H1 (cell line): ENCODE data around the gene GPER1. TPM values are rescaled to one million over a fixed set of nuclear protein-coding genes. Genes with fewer than 3 reads are reported as not detected.

Source experiments
- CTCF ChIA-PET: fragments of 300-600 bp; sonication (Branson Sonifier 250); formaldehyde crosslinking; loops from one replicate; lab custom pipeline; 2021; ENCODE audit not compliant: partially characterized antibody; lab: Charles Lee
- POLR2A ChIA-PET: fragments of 300-600 bp; sonication (Branson Sonifier 250); formaldehyde crosslinking; loops from one replicate; lab custom pipeline; 2021; ENCODE audit warnings: inconsistent platforms; ENCODE audit not compliant: partially characterized antibody; lab: Charles Lee
- DNase-seq, 2 experiments: peaks; one replicate each; pipeline versions ENCODE4 v3.0.0 to v3.0.0-alpha.2; 2010 to 2022; ENCODE audit warnings: low spot score in 2 of 2, low read depth in 1 of 2, mixed read lengths in 1 of 2
- FAIRE-seq: peaks from 2 replicates; lab custom pipeline; 2011; peaks lifted over from hg19 to GRCh38; lab: Jason Lieb, UNC
- H2AFZ ChIP-seq: 2 replicates; pipeline ENCODE4 v1.8.1; 2012; ENCODE audit warnings: low read length, inconsistent platforms
- H2AK5ac ChIP-seq: 2 replicates; pipeline ENCODE4 v1.6.1; 2013; ENCODE audit warnings: low read depth, low read length
- H2BK120ac ChIP-seq: replicated peaks from 2 replicates; pipeline ENCODE3; 2013; ENCODE audit warnings: low read depth, low read length, inconsistent platforms
- H2BK12ac ChIP-seq: 2 replicates; pipeline ENCODE4 v1.6.1; 2013; ENCODE audit warnings: low read depth, low read length
- H2BK15ac ChIP-seq: 2 replicates; pipeline ENCODE4 v1.6.1; 2013; ENCODE audit warnings: low read length
- H2BK20ac ChIP-seq: 2 replicates; pipeline ENCODE4 v1.6.1; 2013; ENCODE audit warnings: low read length
- H2BK5ac ChIP-seq: 2 replicates; pipeline ENCODE4 v1.6.1; 2013; ENCODE audit warnings: low read depth, low read length
- H3K14ac ChIP-seq: 2 replicates; pipeline ENCODE4 v1.6.1; 2013; ENCODE audit warnings: inconsistent platforms; ENCODE audit not compliant: insufficient read length
- H3K18ac ChIP-seq: 2 replicates; pipeline ENCODE4 v1.6.1; 2013; ENCODE audit warnings: low read length; ENCODE audit errors: extremely low read depth
- H3K23ac ChIP-seq: 2 replicates; pipeline ENCODE4 v1.6.1; 2013; ENCODE audit warnings: inconsistent platforms; ENCODE audit not compliant: insufficient read length
- H3K23me2 ChIP-seq: 2 replicates; pipeline ENCODE4 v1.6.1; 2013; ENCODE audit warnings: low read depth, low read length
- H3K27ac ChIP-seq: 2 replicates; pipeline ENCODE4 v1.6.1; 2011; ENCODE audit warnings: low read depth, low read length, inconsistent platforms
- H3K27me3 ChIP-seq, 4 experiments: replicated peaks in 1 of 4; 1 replicate in 1 of 4; 2 replicates in 3 of 4; pipeline versions ENCODE4 v1.6.1 to v1.8.1; 2011 to 2013; ENCODE audit warnings: low read length in 3 of 4, mild to moderate bottlenecking in 3 of 4, inconsistent platforms in 2 of 4, mixed read lengths in 2 of 4, moderate library complexity in 1 of 4; ENCODE audit not compliant: control insufficient read depth in 3 of 4, insufficient read depth in 3 of 4; ENCODE audit errors: extremely low read depth in 1 of 4
- H3K36me3 ChIP-seq, 4 experiments: 2 replicates each; pipeline versions ENCODE4 v1.6.1 to v1.8.1; 2011 to 2013; ENCODE audit warnings: mild to moderate bottlenecking in 4 of 4, low read length in 3 of 4, moderate library complexity in 2 of 4, control low read depth in 1 of 4, inconsistent platforms in 1 of 4; ENCODE audit not compliant: insufficient read depth in 4 of 4, control insufficient read depth in 2 of 4
- H3K4ac ChIP-seq: replicated peaks from 2 replicates; pipeline ENCODE3; 2013; ENCODE audit warnings: low read length, low read depth, mixed read lengths, inconsistent platforms; ENCODE audit not compliant: insufficient read length
- H3K4me1 ChIP-seq, 4 experiments: replicated peaks in 1 of 4; 1 replicate in 1 of 4; 2 replicates in 3 of 4; pipeline versions ENCODE4 v1.6.1 to v1.8.1; 2011 to 2013; ENCODE audit warnings: low read length in 3 of 4, inconsistent platforms in 2 of 4, mixed read lengths in 1 of 4; ENCODE audit not compliant: insufficient read depth in 4 of 4, control insufficient read depth in 3 of 4
- H3K4me2 ChIP-seq, 2 experiments: 2 replicates each; pipeline versions ENCODE4 v1.6.1 to v1.8.1; 2011 to 2013; ENCODE audit warnings: low read depth in 2 of 2, low read length in 2 of 2, control low read depth in 1 of 2, inconsistent platforms in 1 of 2, mild to moderate bottlenecking in 1 of 2; ENCODE audit not compliant: insufficient read depth in 1 of 2
- H3K4me3 ChIP-seq, 4 experiments: fragments of 200-600, 300-600 bp in 1 of 4; sonication (generic), shearing (Covaris generic), sonication (Bioruptor Twin) in 1 of 4; 2 replicates each; pipeline versions ENCODE4 v1.5.1 to v1.8.1; 2011 to 2016; ENCODE audit warnings: low read length in 4 of 4, low read depth in 3 of 4, control low read depth in 2 of 4, inconsistent platforms in 2 of 4, mild to moderate bottlenecking in 2 of 4, mixed read lengths in 1 of 4, moderate library complexity in 1 of 4; ENCODE audit not compliant: insufficient read depth in 2 of 4; ENCODE audit errors: extremely low read depth in 1 of 4
- H3K56ac ChIP-seq: replicated peaks from 2 replicates; pipeline ENCODE3; 2013; ENCODE audit warnings: low read depth, mild to moderate bottlenecking, mixed read lengths, low read length, inconsistent platforms; ENCODE audit not compliant: insufficient read length
- H3K79me1 ChIP-seq: 2 replicates; pipeline ENCODE4 v1.6.1; 2013; ENCODE audit warnings: low read depth, low read length, control low read depth
- H3K79me2 ChIP-seq, 2 experiments: 2 replicates each; pipeline versions ENCODE4 v1.6.1 to v1.8.1; 2012 to 2013; ENCODE audit warnings: low read length in 2 of 2, mild to moderate bottlenecking in 2 of 2, inconsistent platforms in 1 of 2; ENCODE audit not compliant: insufficient read depth in 2 of 2, control insufficient read depth in 1 of 2
- H3K9ac ChIP-seq, 4 experiments: replicated peaks in 1 of 4; 1 replicate in 1 of 4; 2 replicates in 3 of 4; pipeline versions ENCODE4 v1.6.1 to v1.8.1; 2011 to 2013; ENCODE audit warnings: low read depth in 3 of 4, low read length in 3 of 4, control low read depth in 2 of 4, mild to moderate bottlenecking in 2 of 4, moderate library complexity in 2 of 4, inconsistent platforms in 1 of 4; ENCODE audit errors: extremely low read depth in 1 of 4
- H3K9me3 ChIP-seq, 2 experiments: 2 replicates each; pipeline versions ENCODE4 v1.6.1 to v1.8.1; 2012 to 2013; ENCODE audit warnings: mild to moderate bottlenecking in 2 of 2, moderate library complexity in 2 of 2, control low read depth in 1 of 2, inconsistent platforms in 1 of 2, low read depth in 1 of 2, low read length in 1 of 2, mixed read lengths in 1 of 2; ENCODE audit not compliant: insufficient read depth in 2 of 2
- H4K20me1 ChIP-seq, 2 experiments: replicated peaks in 1 of 2; 2 replicates each; pipeline versions ENCODE3 to v1.8.1; 2011 to 2013; ENCODE audit warnings: inconsistent platforms in 2 of 2, low read length in 2 of 2, mild to moderate bottlenecking in 1 of 2; ENCODE audit not compliant: insufficient read depth in 2 of 2, control insufficient read depth in 1 of 2
- H4K5ac ChIP-seq: 2 replicates; pipeline ENCODE4 v1.6.1; 2013; ENCODE audit warnings: low read length, low read depth, mixed read lengths, inconsistent platforms; ENCODE audit not compliant: insufficient read length
- H4K8ac ChIP-seq: 2 replicates; pipeline ENCODE4 v1.8.0; 2013; ENCODE audit warnings: mild to moderate bottlenecking, moderate library complexity, low read length, inconsistent platforms; ENCODE audit not compliant: insufficient read depth; ENCODE audit errors: extremely low read depth
- H4K91ac ChIP-seq: replicated peaks from 2 replicates; pipeline ENCODE3; 2013; ENCODE audit warnings: low read length, mixed read lengths, inconsistent platforms; ENCODE audit not compliant: insufficient read length
- CBX8 ChIP-seq: fragments of 300-800, 300-1000 bp; sonication (generic); IDR thresholded peaks from 2 replicates; pipeline ENCODE4 v1.7.1; 2016; ENCODE audit warnings: low read depth, low read length, borderline replicate concordance
- CTBP2 ChIP-seq: IDR thresholded peaks from 2 replicates; pipeline ENCODE4 v1.7.0; 2011; ENCODE audit warnings: borderline replicate concordance, mild to moderate bottlenecking, moderate library complexity, mixed read lengths, low read length; ENCODE audit not compliant: insufficient read depth, insufficient read length
- JUND ChIP-seq: IDR thresholded peaks from 2 replicates; pipeline ENCODE4 v1.6.1; 2011; ENCODE audit warnings: mild to moderate bottlenecking, improper control_type of control experiment, low read length
- NANOG ChIP-seq: IDR thresholded peaks from 2 replicates; pipeline ENCODE4 v1.6.1; 2011; ENCODE audit warnings: low read length, low read depth, mild to moderate bottlenecking, inconsistent platforms; ENCODE audit not compliant: insufficient read depth, poor library complexity, severe bottlenecking
- NRF1 ChIP-seq: IDR thresholded peaks from 2 replicates; pipeline ENCODE4 v1.6.1; 2011; ENCODE audit warnings: mild to moderate bottlenecking, low read depth, low read length, improper control_type of control experiment
- POLR2A ChIP-seq, 2 experiments: IDR thresholded peaks; 1 replicate in 1 of 2; 2 replicates in 1 of 2; pipeline ENCODE4 v1.6.1; 2011; ENCODE audit warnings: low read depth in 2 of 2, low read length in 2 of 2, mild to moderate bottlenecking in 2 of 2; ENCODE audit errors: control extremely low read depth in 1 of 2
- SIN3A ChIP-seq, 2 experiments: IDR thresholded peaks in 1 of 2; conservative IDR thresholded peaks in 1 of 2; 2 replicates each; pipeline ENCODE4 v1.6.1; 2011 to 2012; ENCODE audit warnings: low read length in 2 of 2, improper control_type of control experiment in 1 of 2, low read depth in 1 of 2, mild to moderate bottlenecking in 1 of 2
- SIRT6 ChIP-seq: IDR thresholded peaks from one replicate; pipeline ENCODE4 v1.7.1; 2012; ENCODE audit warnings: low read length, inconsistent platforms
- SP1 ChIP-seq: IDR thresholded peaks from 2 replicates; pipeline ENCODE4 v1.6.1; 2011; ENCODE audit warnings: low read depth, low read length
- TEAD4 ChIP-seq: IDR thresholded peaks from 2 replicates; pipeline ENCODE4 v1.6.1; 2012; ENCODE audit warnings: low read depth, low read length, inconsistent platforms, mixed read lengths
- WGBS, 2 experiments: shearing (Covaris generic) in 1 of 2; methylation state at CpG; one replicate each; pipeline versions ENCODE4 v1.1.6 to v1.1.7; 2013 to 2015; ENCODE audit warnings: low lambda C conversion rate in 2 of 2, mixed read lengths in 2 of 2, inconsistent platforms in 1 of 2, low coverage in 1 of 2, missing lambda C conversion rate in 1 of 2; ENCODE audit not compliant: insufficient replicate concordance in 2 of 2, insufficient coverage in 1 of 2, insufficient read length in 1 of 2; ENCODE audit errors: extremely low coverage in 1 of 2, missing lambda C conversion rate in 1 of 2; 5-methylcytosine and 5-hydroxymethylcytosine counted together
- polyA plus RNA-seq, 7 experiments: library from polyadenylated mRNA; depleted of rRNA in 3 of 7; stranded (reverse) in 5 of 7; unstranded in 2 of 7; fragments of >200 nt in 5 of 7; fragments of 200-250 nt in 2 of 7; gene quantifications; 1 replicate in 5 of 7; 2 replicates in 1 of 7; 4 replicates in 1 of 7; pipeline versions ENCODE4 v1.2.1 to v1.2.3, GENCODE V29; 2011 to 2013; ENCODE audit warnings: missing spikeins in 2 of 7, mixed read lengths in 2 of 7
- total RNA-seq: library from RNA; stranded (reverse); fragmentation: NEBNext Ultra II Directional; extraction: Animal tissue kit (Norgen Biotek cat#: 25700); gene quantifications from 2 replicates; pipeline ENCODE4 v1.2.1, GENCODE V29; 2021

The GPER1 gene
- total and polyA plus RNA-seq, 2 of the 8 experiments (the other 6 are each of a cell fraction or from before 2014, with no cell fraction given), result 0.24 to 0.47 TPM

- no peak overlapping the region for H3K23ac ChIP-seq
- no peaks in the 10 kb centered on the region for H3K36me3 ChIP-seq
- H3K18ac ChIP-seq, result no peak overlapping the region
- DNase-seq, result no peak
- H2BK12ac ChIP-seq, result no peak overlapping the region
- FAIRE-seq, result no peak
- peaks cover 12% of the 10 kb centered on the region for H3K79me1 ChIP-seq
- H2AK5ac ChIP-seq, result no peak overlapping the region
- peaks cover 7% of the 10 kb centered on the region for H3K23me2 ChIP-seq
- no peak overlapping the region for H3K9ac ChIP-seq
- no peak overlapping the region for H3K4ac ChIP-seq
- WGBS, 2 experiments, result 91% methylated on average over 7 of the region's 7 CpGs; no CpG with 5 or more reads in 1 of the 2 experiments
- no peak overlapping the region for H2BK120ac ChIP-seq
- no peak overlapping the region for H2BK20ac ChIP-seq
- no peak overlapping the region for H2AFZ ChIP-seq
- no peak overlapping the region for H3K4me2 ChIP-seq
- TF ChIP-seq CTBP2 (no peak), TEAD4 (no peak), NANOG (no peak), JUND (no peak), SP1 (no peak), SIRT6 (no peak), SIN3A (conservative IDR thresholded peaks at IDR 0.05 in 1 of 2, IDR thresholded peaks at IDR 0.05 in 1 of 2; ENCODE audit: low read depth in 1 of 2, low read length in 2 of 2) (no peak), POLR2A (IDR thresholded peaks at IDR 0.05; ENCODE audit: control extremely low read depth in 1 of 2, low read depth in 2 of 2, low read length in 2 of 2) (no peak), CBX8 (no peak), NRF1 (no peak)
- peaks cover 0 to 4% of the 10 kb centered on the region in 2 experiments; a peak in 1 of 4 replicates for H3K9me3 ChIP-seq
- no peak overlapping the region for H2BK15ac ChIP-seq
- no peak overlapping the region for H4K8ac ChIP-seq
- ChIA-PET POLR2A (no interaction called here), CTCF (interaction anchor here (0.6 to 0.7 kb wide), 2 partner anchors 11 to 120 kb away, joined by 3 to 5 read pairs; no protein-coding TSS in a partner anchor)
- H4K91ac ChIP-seq, result no peak overlapping the region
- peaks cover 0 to 6% (median 2%) of the 10 kb centered on the region in 4 experiments; a peak in 4 of 7 replicates for H3K4me1 ChIP-seq
- no peak overlapping the region for H3K56ac ChIP-seq
- H2BK5ac ChIP-seq, result no peak overlapping the region
- no peak overlapping the region for H3K14ac ChIP-seq
- peaks cover 7 to 45% of the 10 kb centered on the region in 2 experiments for H3K79me2 ChIP-seq
- H3K27ac ChIP-seq, result no peak overlapping the region
- H4K20me1 ChIP-seq, result peaks cover 0 to 3% of the 10 kb centered on the region in 2 experiments
- H3K27me3 ChIP-seq, result no peaks in the 10 kb centered on the region
- no peak overlapping the region for H3K4me3 ChIP-seq
- H4K5ac ChIP-seq, result no peak overlapping the region
Measured at GRCh38 chr7:1134951-1135350, 47.0 kb downstream of the GPER1 start.
